Type B pancreatic cell (in vitro differentiated cells): ENCODE results near the gene POLD3. TPM values are rescaled to one million over a fixed set of nuclear protein-coding genes. Genes with fewer than 3 reads are reported as not detected.
A peak's percentile ranks its signal among the peaks of the same experiment; 100 is the strongest.

Experiments
- DNase-seq: peaks from one replicate; pipeline ENCODE4 v3.0.0; 2021; ENCODE audit warnings: mixed read lengths; ENCODE audit not compliant: unreplicated experiment; ENCODE audit errors: extremely low spot score
- H3K27ac Mint-ChIP-seq: 2 replicates; pipeline ENCODE4 v1.8.0; 2021; ENCODE audit warnings: mild to moderate bottlenecking, mixed read lengths
- H3K27me3 Mint-ChIP-seq: 2 replicates; pipeline ENCODE4 v1.8.0; 2021; ENCODE audit warnings: mixed read lengths
- H3K36me3 Mint-ChIP-seq: 2 replicates; pipeline ENCODE4 v1.8.0; 2021; ENCODE audit warnings: mixed read lengths
- H3K4me1 Mint-ChIP-seq: one replicate; pipeline ENCODE4 v1.8.0; 2021; ENCODE audit warnings: mixed read lengths; ENCODE audit not compliant: unreplicated experiment
- H3K4me3 Mint-ChIP-seq: 2 replicates; pipeline ENCODE4 v1.8.0; 2021; ENCODE audit warnings: mild to moderate bottlenecking, mixed read lengths
- H3K9me3 Mint-ChIP-seq: 2 replicates; pipeline ENCODE4 v1.8.0; 2021; ENCODE audit warnings: mixed read lengths
- long read RNA-seq: library from polyadenylated mRNA; unstranded; transcript quantifications from one replicate; pipeline ENCODE4 v2.0.0, GENCODE V29; 2020
- total RNA-seq: library from RNA; stranded (reverse); gene quantifications from 2 replicates; pipeline ENCODE4 v1.2.1, GENCODE V29; 2021; ENCODE audit warnings: low replicate concordance
- TF ChIP-seq, protein P1 (sequence below): fragments of 200-600 bp; sonication (generic); conservative IDR thresholded peaks from 2 replicates; pipeline ENCODE4 v1.5.0; 2021; ENCODE audit warnings: antibody characterized with exemption, mild to moderate bottlenecking

POLD3 gene, protein sequence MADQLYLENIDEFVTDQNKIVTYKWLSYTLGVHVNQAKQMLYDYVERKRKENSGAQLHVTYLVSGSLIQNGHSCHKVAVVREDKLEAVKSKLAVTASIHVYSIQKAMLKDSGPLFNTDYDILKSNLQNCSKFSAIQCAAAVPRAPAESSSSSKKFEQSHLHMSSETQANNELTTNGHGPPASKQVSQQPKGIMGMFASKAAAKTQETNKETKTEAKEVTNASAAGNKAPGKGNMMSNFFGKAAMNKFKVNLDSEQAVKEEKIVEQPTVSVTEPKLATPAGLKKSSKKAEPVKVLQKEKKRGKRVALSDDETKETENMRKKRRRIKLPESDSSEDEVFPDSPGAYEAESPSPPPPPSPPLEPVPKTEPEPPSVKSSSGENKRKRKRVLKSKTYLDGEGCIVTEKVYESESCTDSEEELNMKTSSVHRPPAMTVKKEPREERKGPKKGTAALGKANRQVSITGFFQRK
- total RNA-seq = 19.9 and 32.9 TPM in 2 replicates
- long read RNA-seq, transcript POLD3-201 (12 exons, 3,821 nt) = major isoform, 27 of 47 reads
- long read RNA-seq, partial matches to known transcripts = 14 of 47 reads
- long read RNA-seq, other reads (novel, unspliced or antisense) = 6 of 47 reads

DNA sequence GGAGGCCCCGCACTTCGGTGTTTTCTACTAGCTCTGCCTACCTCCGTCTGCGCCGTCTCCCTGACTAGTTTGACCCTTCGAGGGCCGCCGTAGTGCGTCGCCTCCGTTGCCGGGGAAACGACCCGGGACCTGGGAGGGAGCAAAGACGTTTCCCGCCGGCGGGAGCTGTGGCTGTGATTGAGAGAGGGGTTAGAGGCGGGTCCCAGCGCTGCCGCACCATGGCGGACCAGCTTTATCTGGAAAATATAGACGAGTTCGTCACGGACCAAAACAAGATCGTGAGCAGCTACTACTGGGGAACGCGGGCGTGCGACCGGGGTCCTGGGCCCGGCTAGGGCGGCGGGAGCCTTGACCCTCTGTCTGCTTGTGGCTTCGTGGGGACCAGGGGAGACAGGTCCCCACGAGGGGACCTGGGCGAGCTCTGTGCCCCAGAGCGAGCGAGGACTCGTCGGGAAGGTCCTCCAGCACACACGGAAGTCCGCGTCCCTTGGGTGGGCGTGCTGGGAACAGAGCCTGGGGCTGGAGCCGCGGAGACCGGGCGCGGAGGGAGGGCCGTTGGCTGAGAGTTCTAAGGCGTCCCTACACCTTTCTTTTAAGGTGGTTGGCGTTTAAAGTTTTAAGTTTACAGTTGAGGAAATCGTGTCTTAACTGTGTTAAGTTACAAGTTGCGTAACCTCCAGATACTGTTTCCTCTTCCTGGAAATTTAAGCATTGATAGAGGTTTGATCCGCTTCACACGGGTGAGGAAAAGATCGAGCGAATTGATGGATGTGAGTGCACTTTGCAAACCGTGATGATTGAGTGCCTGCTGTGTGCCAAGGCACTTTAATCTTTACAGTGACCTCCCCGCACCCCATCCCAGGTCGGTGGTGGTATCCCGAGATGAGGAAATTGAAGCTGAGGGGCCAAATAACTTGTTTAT is at the start of gene POLD3:
Gene POLD3 (plus strand): TSS at position 142 of the 922 bp plus-strand sequence. CDS start 77 bp downstream, at position 219.
- Mint-ChIP-seq H3K36me3 (peaks cover 24% of the 10 kb centered on the region), H3K27ac (peak within 1 kb of the TSS; percentile 98), H3K4me3 (peak within 1 kb of the TSS; percentile 100), H3K4me1 (peaks cover 20% of the 10 kb centered on the region), H3K9me3 (no peaks in the 10 kb centered on the region), H3K27me3 (peaks cover 3% of the 10 kb centered on the region)
- DNase-seq = peak; percentile 95
- TF ChIP-seq, protein P1, sequence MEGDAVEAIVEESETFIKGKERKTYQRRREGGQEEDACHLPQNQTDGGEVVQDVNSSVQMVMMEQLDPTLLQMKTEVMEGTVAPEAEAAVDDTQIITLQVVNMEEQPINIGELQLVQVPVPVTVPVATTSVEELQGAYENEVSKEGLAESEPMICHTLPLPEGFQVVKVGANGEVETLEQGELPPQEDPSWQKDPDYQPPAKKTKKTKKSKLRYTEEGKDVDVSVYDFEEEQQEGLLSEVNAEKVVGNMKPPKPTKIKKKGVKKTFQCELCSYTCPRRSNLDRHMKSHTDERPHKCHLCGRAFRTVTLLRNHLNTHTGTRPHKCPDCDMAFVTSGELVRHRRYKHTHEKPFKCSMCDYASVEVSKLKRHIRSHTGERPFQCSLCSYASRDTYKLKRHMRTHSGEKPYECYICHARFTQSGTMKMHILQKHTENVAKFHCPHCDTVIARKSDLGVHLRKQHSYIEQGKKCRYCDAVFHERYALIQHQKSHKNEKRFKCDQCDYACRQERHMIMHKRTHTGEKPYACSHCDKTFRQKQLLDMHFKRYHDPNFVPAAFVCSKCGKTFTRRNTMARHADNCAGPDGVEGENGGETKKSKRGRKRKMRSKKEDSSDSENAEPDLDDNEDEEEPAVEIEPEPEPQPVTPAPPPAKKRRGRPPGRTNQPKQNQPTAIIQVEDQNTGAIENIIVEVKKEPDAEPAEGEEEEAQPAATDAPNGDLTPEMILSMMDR = no peak

DNA sequence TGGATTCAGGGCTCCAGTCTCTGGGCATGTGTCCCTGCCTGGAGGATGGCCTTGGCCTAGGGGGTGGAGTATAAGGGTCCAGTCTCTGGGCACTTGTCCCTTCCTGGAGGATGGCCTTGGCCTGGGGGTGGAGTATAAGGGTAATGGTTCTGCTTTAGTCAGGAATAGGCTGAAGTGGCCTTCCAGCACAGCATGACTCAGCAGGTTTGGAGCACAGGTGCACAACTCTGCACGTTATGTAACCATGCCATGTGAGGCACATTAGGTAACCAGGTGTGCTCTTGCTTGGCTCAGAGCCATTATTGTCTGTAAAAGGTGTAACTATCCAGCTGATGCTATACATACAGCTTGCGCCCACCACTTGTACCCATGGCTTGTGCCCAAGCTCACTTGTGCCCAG is 48.4 kb upstream of the POLD3 start:
- no peak overlapping the region for H3K4me3 Mint-ChIP-seq
- TF ChIP-seq, protein P1 = no peak
- peaks cover 3% of the 10 kb centered on the region for H3K4me1 Mint-ChIP-seq
- peak; percentile 39 for DNase-seq
- no peaks in the 10 kb centered on the region for H3K36me3 Mint-ChIP-seq
- H3K27ac Mint-ChIP-seq = no peak overlapping the region
- peaks cover 4% of the 10 kb centered on the region for H3K9me3 Mint-ChIP-seq
- H3K27me3 Mint-ChIP-seq = no peaks in the 10 kb centered on the region

DNA sequence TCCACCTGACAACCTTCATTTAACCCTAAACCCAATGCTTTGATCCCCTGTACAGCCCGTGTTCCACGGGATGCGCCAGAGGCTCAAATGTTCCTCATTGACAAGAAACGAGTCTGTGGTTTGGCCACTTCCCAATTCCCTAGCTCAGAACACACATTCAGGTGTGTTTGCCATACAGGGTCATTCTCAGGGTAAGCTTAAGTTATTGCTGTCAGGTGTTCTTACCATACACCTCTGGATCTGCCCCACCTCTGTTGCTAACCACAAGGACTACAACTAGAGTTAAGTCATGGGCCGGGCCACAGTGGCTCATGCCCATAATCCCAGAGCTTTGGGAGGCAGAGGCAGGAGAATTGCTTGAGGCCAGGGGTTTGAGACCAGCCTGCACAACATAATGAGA is 45.6 kb upstream of the POLD3 start:
- Mint-ChIP-seq H3K4me1 (no peaks in the 10 kb centered on the region), H3K9me3 (peaks cover 4% of the 10 kb centered on the region), H3K4me3 (no peak overlapping the region), H3K27ac (no peak overlapping the region), H3K36me3 (no peaks in the 10 kb centered on the region), H3K27me3 (no peaks in the 10 kb centered on the region)
- TF ChIP-seq, protein P1 = no peak
- no peak for DNase-seq

DNA sequence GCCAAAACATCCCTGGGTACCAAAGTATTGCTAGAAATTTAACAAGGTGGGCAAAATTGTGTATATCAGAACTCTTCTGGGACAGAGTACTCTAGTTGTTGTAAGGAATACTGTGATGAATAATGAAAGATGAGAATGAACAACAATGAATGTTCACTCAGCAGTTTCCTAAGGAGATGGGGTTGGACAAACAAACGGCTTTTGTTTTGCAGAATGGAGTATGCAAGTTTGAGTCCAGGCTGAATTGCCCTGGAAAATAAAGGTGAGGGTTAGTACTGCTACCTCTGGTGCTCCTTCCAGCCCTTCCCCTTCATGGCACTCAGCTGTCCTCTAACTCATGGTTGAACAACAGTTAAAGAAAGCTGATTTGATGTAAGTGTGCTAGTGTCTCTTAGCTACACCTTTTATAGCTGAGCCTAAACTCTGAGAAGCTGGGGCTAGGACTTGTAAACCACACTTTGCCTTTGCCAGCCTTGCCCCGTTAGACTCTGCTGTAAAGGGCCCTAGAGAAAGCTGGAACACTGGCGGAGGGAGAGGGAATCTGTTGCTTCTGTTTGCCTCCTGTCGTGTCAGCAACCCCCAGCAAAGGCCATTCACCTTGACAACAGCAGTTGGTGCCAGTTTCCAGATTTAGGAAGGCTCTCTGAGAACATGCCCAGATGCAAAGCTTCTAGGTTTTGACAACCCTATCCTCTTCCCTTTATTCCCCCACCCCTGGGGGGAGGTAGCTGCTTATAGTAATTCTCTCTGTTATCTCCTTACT is 41.2 kb upstream of the POLD3 start:
- H3K4me1 Mint-ChIP-seq = no peaks in the 10 kb centered on the region
- no peak overlapping the region for H3K4me3 Mint-ChIP-seq
- no peaks in the 10 kb centered on the region for H3K9me3 Mint-ChIP-seq
- TF ChIP-seq, protein P1 = no peak
- DNase-seq = no peak
- no peaks in the 10 kb centered on the region for H3K36me3 Mint-ChIP-seq
- no peak overlapping the region for H3K27ac Mint-ChIP-seq
- H3K27me3 Mint-ChIP-seq = no peaks in the 10 kb centered on the region

DNA sequence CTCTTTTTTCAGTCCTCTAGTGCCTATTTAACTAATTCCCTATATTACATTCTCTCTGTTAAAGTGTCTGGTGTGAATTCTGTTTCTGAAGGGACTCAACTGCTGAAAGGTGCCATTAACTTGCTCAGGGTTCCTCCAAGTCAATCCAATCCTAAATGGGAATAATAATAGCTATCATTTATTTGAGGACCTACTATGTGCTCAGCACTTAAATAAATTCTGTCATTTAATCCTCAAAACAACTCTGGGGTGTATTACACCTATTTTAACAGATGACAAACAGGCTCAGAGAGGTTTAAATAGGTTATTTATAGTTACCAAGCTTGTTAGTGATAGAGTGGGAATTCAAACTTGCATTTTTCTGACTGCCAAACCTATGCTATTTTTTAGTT is 40.6 kb upstream of the POLD3 start:
- no peak overlapping the region for H3K4me3 Mint-ChIP-seq
- no peaks in the 10 kb centered on the region for H3K9me3 Mint-ChIP-seq
- no peaks in the 10 kb centered on the region for H3K4me1 Mint-ChIP-seq
- H3K27ac Mint-ChIP-seq = no peak overlapping the region
- H3K27me3 Mint-ChIP-seq = no peaks in the 10 kb centered on the region
- no peaks in the 10 kb centered on the region for H3K36me3 Mint-ChIP-seq
- DNase-seq = no peak
- TF ChIP-seq, protein P1 = no peak
